DND-41 (cell line): Measurements from ENCODE around the gene OPN1SW.

Experiments
- ATAC-seq: fragments of 200-7000 bp; cut with Tn5 transposase; 3 replicates; pipeline ENCODE4 v1.9.1; 2021; ENCODE audit warnings: low read depth; ENCODE audit not compliant: insufficient read depth
- DNase-seq: peaks from one replicate; pipeline ENCODE4 v3.0.0-alpha.2; 2020
- H2AFZ ChIP-seq: 2 replicates; pipeline ENCODE4 v1.6.0; 2012; ENCODE audit warnings: low read depth, low read length
- H3K27ac ChIP-seq: 2 replicates; pipeline ENCODE4 v1.5.1; 2012; ENCODE audit warnings: low read length, inconsistent platforms
- H3K27me3 ChIP-seq: fragments of 200-600 bp; sonication (generic); 2 replicates; pipeline ENCODE4 v1.6.0; 2012; ENCODE audit warnings: low read length, mild to moderate bottlenecking, inconsistent platforms; ENCODE audit not compliant: insufficient read depth, poor library complexity
- H3K36me3 ChIP-seq: 2 replicates; pipeline ENCODE4 v1.5.1; 2012; ENCODE audit warnings: low read length, inconsistent platforms; ENCODE audit not compliant: insufficient read depth
- H3K4me1 ChIP-seq: 2 replicates; pipeline ENCODE4 v1.5.1; 2012; ENCODE audit warnings: mild to moderate bottlenecking, low read length; ENCODE audit not compliant: insufficient read depth
- H3K4me2 ChIP-seq: 2 replicates; pipeline ENCODE4 v1.6.0; 2012; ENCODE audit warnings: mild to moderate bottlenecking, moderate library complexity, low read length, inconsistent platforms; ENCODE audit not compliant: insufficient read depth
- H3K4me3 ChIP-seq, 2 experiments: fragments of 200-600 bp in 1 of 2; shearing (Covaris generic) in 1 of 2; 2 replicates each; pipeline ENCODE4 v1.5.1; 2012 to 2016; ENCODE audit warnings: inconsistent platforms in 2 of 2, low read length in 2 of 2, mild to moderate bottlenecking in 2 of 2, low read depth in 1 of 2, moderate library complexity in 1 of 2
- H3K79me2 ChIP-seq: 2 replicates; pipeline ENCODE4 v1.6.0; 2012; ENCODE audit warnings: low read length, inconsistent platforms; ENCODE audit not compliant: insufficient read depth
- H3K9ac ChIP-seq: 2 replicates; pipeline ENCODE4 v1.6.0; 2012; ENCODE audit warnings: low read depth, mild to moderate bottlenecking, inconsistent platforms, low read length, moderate library complexity
- H3K9me3 ChIP-seq: 2 replicates; pipeline ENCODE4 v1.5.1; 2012; ENCODE audit warnings: low read length, moderate library complexity, mild to moderate bottlenecking, inconsistent platforms; ENCODE audit not compliant: insufficient read depth, severe bottlenecking
- H4K20me1 ChIP-seq: 2 replicates; pipeline ENCODE4 v1.6.0; 2012; ENCODE audit warnings: low read length; ENCODE audit not compliant: insufficient read depth
- EZH2 ChIP-seq: IDR thresholded peaks from 3 replicates; pipeline ENCODE4 v1.6.1; 2012; ENCODE audit warnings: borderline replicate concordance, low read depth, mild to moderate bottlenecking, moderate library complexity, low read length, inconsistent platforms; ENCODE audit not compliant: severe bottlenecking
- TF ChIP-seq, protein P1 (sequence below): IDR thresholded peaks from 2 replicates; pipeline ENCODE4 v1.5.1; 2012; ENCODE audit warnings: borderline replicate concordance, low read length, moderate library complexity, mild to moderate bottlenecking; ENCODE audit not compliant: poor library complexity, severe bottlenecking; ENCODE audit errors: extremely low read depth

The OPN1SW gene

DNA sequence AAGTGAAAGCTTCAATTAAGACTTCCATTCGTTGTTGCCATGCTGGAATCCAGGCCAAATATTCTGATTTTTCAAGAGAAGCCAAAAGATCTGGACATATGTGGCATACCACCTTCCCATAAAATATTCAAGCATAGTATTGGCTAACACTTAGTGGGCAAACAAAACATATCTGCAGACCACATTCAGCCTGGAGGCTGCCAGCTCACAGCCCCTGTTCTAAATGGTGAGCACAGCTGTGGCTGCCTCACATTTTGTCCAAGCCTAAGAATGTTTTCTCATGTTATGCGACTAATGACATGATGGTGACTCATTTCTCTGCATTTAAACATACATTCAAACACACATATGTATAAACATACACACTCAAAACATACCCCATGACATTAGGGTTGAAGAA, 47.0 kb downstream of the OPN1SW start:
- DNase-seq (no peak), ATAC-seq (no peak)
- peaks cover 22% of the 10 kb centered on the region for H3K27me3 ChIP-seq
- H3K4me1 ChIP-seq: no peaks in the 10 kb centered on the region
- TF ChIP-seq EZH2: no peak
- TF ChIP-seq, protein P1, sequence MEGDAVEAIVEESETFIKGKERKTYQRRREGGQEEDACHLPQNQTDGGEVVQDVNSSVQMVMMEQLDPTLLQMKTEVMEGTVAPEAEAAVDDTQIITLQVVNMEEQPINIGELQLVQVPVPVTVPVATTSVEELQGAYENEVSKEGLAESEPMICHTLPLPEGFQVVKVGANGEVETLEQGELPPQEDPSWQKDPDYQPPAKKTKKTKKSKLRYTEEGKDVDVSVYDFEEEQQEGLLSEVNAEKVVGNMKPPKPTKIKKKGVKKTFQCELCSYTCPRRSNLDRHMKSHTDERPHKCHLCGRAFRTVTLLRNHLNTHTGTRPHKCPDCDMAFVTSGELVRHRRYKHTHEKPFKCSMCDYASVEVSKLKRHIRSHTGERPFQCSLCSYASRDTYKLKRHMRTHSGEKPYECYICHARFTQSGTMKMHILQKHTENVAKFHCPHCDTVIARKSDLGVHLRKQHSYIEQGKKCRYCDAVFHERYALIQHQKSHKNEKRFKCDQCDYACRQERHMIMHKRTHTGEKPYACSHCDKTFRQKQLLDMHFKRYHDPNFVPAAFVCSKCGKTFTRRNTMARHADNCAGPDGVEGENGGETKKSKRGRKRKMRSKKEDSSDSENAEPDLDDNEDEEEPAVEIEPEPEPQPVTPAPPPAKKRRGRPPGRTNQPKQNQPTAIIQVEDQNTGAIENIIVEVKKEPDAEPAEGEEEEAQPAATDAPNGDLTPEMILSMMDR: no peak
- no peaks in the 10 kb centered on the region for H4K20me1 ChIP-seq
- H2AFZ ChIP-seq: no peak overlapping the region
- H3K4me3 ChIP-seq: no peak overlapping the region
- H3K79me2 ChIP-seq: no peaks in the 10 kb centered on the region
- H3K27ac ChIP-seq: no peak overlapping the region
- H3K9me3 ChIP-seq: no peaks in the 10 kb centered on the region
- no peak overlapping the region for H3K9ac ChIP-seq
- no peak overlapping the region for H3K4me2 ChIP-seq
- no peaks in the 10 kb centered on the region for H3K36me3 ChIP-seq

DNA sequence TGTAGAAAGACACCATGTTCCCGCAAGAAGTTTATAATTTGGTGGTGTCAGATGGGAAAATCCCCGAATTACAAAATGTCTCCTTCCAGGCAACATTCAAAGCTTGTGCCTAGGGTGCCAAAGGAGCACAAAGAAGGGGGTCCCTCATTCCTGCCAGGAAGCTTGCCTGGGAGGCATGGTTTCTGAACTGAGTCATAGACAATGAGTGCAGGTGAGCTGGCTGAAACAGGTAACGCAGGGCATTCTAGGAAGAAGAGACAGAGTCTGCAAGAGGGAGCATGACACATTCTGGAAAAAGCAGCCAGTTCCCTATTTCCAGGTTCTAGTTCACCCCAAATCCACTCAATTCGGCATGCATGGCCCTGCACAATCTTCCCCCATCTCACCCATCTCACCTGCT, 48.4 kb downstream of the OPN1SW start:
- DNase-seq (no peak), ATAC-seq (no peak)
- Histone ChIP-seq H4K20me1 (no peaks in the 10 kb centered on the region), H3K27me3 (peaks cover 22% of the 10 kb centered on the region), H3K4me2 (no peak overlapping the region), H3K9me3 (no peaks in the 10 kb centered on the region), H2AFZ (no peak overlapping the region), H3K79me2 (no peaks in the 10 kb centered on the region), H3K4me3 (no peak overlapping the region), H3K4me1 (no peaks in the 10 kb centered on the region), H3K36me3 (no peaks in the 10 kb centered on the region), H3K27ac (no peak overlapping the region), H3K9ac (no peak overlapping the region)
- no peak for TF ChIP-seq EZH2
- TF ChIP-seq, protein P1: no peak

DNA sequence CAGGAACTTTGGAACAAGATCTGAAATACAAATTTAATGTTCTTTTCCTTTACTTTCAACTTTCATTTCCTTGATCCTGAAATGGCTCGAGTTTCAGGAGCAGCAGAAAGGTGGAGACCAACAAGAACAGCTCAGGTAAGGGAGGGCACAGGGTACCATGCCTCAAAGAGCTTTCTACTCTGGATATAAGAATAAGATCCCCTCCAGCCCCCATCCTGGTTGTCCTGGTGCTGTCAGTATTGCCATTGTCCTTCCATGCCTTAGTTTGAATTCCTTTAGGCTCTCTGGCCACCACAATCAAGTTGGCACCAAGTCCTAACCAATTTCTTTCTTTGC, 48.9 kb downstream of the OPN1SW start:
- TF ChIP-seq EZH2: no peak
- TF ChIP-seq, protein P1: no peak
- no peak overlapping the region for H2AFZ ChIP-seq
- H3K4me2 ChIP-seq: no peak overlapping the region
- H3K27ac ChIP-seq: no peak overlapping the region
- H4K20me1 ChIP-seq: no peaks in the 10 kb centered on the region
- ATAC-seq (no peak), DNase-seq (no peak)
- H3K36me3 ChIP-seq: no peaks in the 10 kb centered on the region
- no peak overlapping the region for H3K9ac ChIP-seq
- H3K27me3 ChIP-seq: peaks cover 17% of the 10 kb centered on the region
- no peaks in the 10 kb centered on the region for H3K4me1 ChIP-seq
- no peaks in the 10 kb centered on the region for H3K9me3 ChIP-seq
- H3K4me3 ChIP-seq: no peak overlapping the region
- H3K79me2 ChIP-seq: no peaks in the 10 kb centered on the region
